ENCODE data around the gene RIT2.

RIT2 gene

DNA sequence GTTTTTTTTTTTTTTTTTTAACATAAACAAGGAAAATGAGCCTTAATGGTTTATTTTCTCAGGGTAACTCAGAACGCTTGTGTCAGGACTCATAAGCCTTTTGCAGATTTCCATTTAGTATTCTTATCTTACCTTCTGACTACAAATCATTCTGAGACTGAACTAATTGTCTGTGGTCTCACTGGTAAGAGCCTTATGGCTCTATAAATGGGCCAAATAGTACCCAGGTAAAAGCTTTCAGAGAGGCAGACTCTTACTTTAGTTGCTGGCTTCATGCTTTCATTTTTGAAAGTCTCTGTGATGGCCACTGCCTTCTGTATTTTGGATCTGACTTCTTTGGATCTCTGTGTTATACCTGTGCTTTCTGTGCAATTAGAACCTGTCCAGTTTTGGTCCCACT lies 403.4 kb downstream of the RIT2 start:
- TF ChIP-seq EZH2phosphoT487 (IDR thresholded peaks at IDR 0.05; ENCODE audit: low read depth) = no peak
- TF ChIP-seq, protein P1, sequence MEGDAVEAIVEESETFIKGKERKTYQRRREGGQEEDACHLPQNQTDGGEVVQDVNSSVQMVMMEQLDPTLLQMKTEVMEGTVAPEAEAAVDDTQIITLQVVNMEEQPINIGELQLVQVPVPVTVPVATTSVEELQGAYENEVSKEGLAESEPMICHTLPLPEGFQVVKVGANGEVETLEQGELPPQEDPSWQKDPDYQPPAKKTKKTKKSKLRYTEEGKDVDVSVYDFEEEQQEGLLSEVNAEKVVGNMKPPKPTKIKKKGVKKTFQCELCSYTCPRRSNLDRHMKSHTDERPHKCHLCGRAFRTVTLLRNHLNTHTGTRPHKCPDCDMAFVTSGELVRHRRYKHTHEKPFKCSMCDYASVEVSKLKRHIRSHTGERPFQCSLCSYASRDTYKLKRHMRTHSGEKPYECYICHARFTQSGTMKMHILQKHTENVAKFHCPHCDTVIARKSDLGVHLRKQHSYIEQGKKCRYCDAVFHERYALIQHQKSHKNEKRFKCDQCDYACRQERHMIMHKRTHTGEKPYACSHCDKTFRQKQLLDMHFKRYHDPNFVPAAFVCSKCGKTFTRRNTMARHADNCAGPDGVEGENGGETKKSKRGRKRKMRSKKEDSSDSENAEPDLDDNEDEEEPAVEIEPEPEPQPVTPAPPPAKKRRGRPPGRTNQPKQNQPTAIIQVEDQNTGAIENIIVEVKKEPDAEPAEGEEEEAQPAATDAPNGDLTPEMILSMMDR (IDR thresholded peaks at IDR 0.05; ENCODE audit: low read depth, low read length) = no peak
- Histone ChIP-seq H3K4me2 (ENCODE audit: low read length) (no peak overlapping the region), H3K4me1 (ENCODE audit: low read length) (no peaks in the 10 kb centered on the region), H3K79me2 (ENCODE audit: low read length) (no peaks in the 10 kb centered on the region), H3K9me3 (ENCODE audit: insufficient read depth, low read length) (no peaks in the 10 kb centered on the region), H2AFZ (ENCODE audit: low read depth, low read length) (no peak overlapping the region), H3K36me3 (replicated peaks; ENCODE audit: low read depth, low read length) (no peaks in the 10 kb centered on the region), H3K4me3 (ENCODE audit: low read length) (no peak overlapping the region), H3K27ac (ENCODE audit: low read length) (no peak overlapping the region), H3K9ac (ENCODE audit: low read length) (no peak overlapping the region), H3K27me3 (ENCODE audit: low read depth, low read length) (no peaks in the 10 kb centered on the region), H4K20me1 (ENCODE audit: insufficient read depth, low read length) (no peaks in the 10 kb centered on the region)

DNA sequence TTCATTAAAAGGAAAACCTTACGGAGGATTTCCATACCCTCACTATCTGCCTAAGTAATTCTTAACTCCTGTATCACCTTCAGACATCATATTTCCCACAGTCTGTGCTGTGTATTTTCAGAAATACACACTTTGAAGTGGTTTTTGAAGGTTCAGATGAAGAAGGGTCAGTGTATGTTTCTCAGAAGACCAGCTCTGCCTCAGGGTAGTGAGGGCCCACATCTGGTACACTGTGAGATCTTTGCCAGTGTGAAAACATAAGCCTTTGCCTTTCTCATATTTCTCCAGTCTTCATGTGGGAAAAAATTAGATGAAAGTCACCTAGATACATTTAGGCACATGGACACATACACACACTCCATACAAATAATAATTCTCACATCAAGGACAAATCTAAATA lies 408.4 kb downstream of the RIT2 start:
- Histone ChIP-seq H3K9me3 (ENCODE audit: insufficient read depth, low read length) (no peaks in the 10 kb centered on the region), H3K27ac (ENCODE audit: low read length) (no peak overlapping the region), H3K36me3 (replicated peaks; ENCODE audit: low read depth, low read length) (no peaks in the 10 kb centered on the region), H3K4me2 (ENCODE audit: low read length) (no peak overlapping the region), H4K20me1 (ENCODE audit: insufficient read depth, low read length) (no peaks in the 10 kb centered on the region), H3K27me3 (ENCODE audit: low read depth, low read length) (no peaks in the 10 kb centered on the region), H3K79me2 (ENCODE audit: low read length) (no peaks in the 10 kb centered on the region), H2AFZ (ENCODE audit: low read depth, low read length) (no peak overlapping the region), H3K4me3 (ENCODE audit: low read length) (no peak overlapping the region), H3K4me1 (ENCODE audit: low read length) (no peaks in the 10 kb centered on the region), H3K9ac (ENCODE audit: low read length) (no peak overlapping the region)
- TF ChIP-seq EZH2phosphoT487 (IDR thresholded peaks at IDR 0.05; ENCODE audit: low read depth) = no peak
- TF ChIP-seq, protein P1 (IDR thresholded peaks at IDR 0.05; ENCODE audit: low read depth, low read length) = no peak

DNA sequence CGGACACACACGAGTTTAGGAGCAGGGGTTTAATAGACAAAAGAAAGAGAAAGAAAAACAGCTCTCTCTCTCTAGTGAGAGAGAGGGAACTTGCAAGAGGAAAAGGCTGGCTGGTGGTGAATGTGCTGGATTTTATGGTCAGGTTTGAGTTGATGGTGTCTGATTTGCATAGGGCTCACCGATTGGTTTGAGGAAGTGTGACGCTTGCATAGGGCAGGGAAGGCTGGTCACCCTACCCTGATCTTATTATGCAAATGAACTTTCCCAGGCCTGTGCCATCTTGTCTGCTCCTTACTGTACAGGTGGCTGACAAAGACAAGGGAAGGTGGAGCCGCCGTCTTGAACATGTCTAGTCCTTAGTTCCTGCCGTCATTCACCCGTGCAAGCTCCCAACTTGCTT lies 408.9 kb downstream of the RIT2 start:
- TF ChIP-seq, protein P1 (IDR thresholded peaks at IDR 0.05; ENCODE audit: low read depth, low read length) = no peak
- no peak for TF ChIP-seq EZH2phosphoT487 (IDR thresholded peaks at IDR 0.05; ENCODE audit: low read depth)
- Histone ChIP-seq H3K27ac (ENCODE audit: low read length) (no peak overlapping the region), H3K9me3 (ENCODE audit: insufficient read depth, low read length) (no peaks in the 10 kb centered on the region), H3K27me3 (ENCODE audit: low read depth, low read length) (no peaks in the 10 kb centered on the region), H3K4me2 (ENCODE audit: low read length) (no peak overlapping the region), H3K36me3 (replicated peaks; ENCODE audit: low read depth, low read length) (no peaks in the 10 kb centered on the region), H2AFZ (ENCODE audit: low read depth, low read length) (peak overlapping the region; percentile 66), H4K20me1 (ENCODE audit: insufficient read depth, low read length) (no peaks in the 10 kb centered on the region), H3K79me2 (ENCODE audit: low read length) (no peaks in the 10 kb centered on the region), H3K9ac (ENCODE audit: low read length) (no peak overlapping the region), H3K4me1 (ENCODE audit: low read length) (no peaks in the 10 kb centered on the region), H3K4me3 (ENCODE audit: low read length) (no peak overlapping the region)

DNA sequence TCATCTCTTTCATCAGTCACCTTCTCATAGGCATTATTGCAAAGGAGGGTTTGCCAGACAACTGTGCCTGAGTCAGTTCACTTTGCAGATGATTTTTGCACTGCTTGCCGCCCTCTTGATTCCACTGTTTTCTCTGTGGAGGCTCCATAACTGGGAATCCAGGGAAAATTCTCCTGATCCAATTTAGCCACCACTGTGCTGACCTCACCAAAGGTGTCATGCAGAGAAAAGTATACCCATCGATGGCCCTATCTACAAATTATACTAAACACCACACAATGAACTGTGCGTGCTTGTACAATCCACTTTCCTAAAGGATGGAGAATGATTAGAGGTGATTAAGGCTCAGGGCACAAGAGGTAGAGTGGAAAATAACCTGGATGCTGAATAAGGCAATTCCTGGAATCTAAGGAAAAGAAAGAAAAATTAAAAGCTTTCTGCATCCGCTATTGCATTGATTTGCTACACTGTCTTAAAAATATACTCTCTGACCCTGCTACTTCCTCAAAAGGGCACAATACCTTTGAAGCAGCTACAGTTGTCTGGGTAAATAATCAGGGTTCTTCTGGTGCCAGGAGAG lies 409.4 kb downstream of the RIT2 start:
- Histone ChIP-seq H3K4me3 (ENCODE audit: low read length) (no peak overlapping the region), H3K36me3 (replicated peaks; ENCODE audit: low read depth, low read length) (no peaks in the 10 kb centered on the region), H3K4me2 (ENCODE audit: low read length) (no peak overlapping the region), H3K79me2 (ENCODE audit: low read length) (no peaks in the 10 kb centered on the region), H3K27me3 (ENCODE audit: low read depth, low read length) (no peaks in the 10 kb centered on the region), H3K4me1 (ENCODE audit: low read length) (no peaks in the 10 kb centered on the region), H4K20me1 (ENCODE audit: insufficient read depth, low read length) (no peaks in the 10 kb centered on the region), H3K27ac (ENCODE audit: low read length) (no peak overlapping the region), H2AFZ (ENCODE audit: low read depth, low read length) (peak overlapping the region; percentile 66), H3K9ac (ENCODE audit: low read length) (no peak overlapping the region), H3K9me3 (ENCODE audit: insufficient read depth, low read length) (no peaks in the 10 kb centered on the region)
- TF ChIP-seq EZH2phosphoT487 (IDR thresholded peaks at IDR 0.05; ENCODE audit: low read depth) = no peak
- TF ChIP-seq, protein P1 (IDR thresholded peaks at IDR 0.05; ENCODE audit: low read depth, low read length) = no peak

Measured in OCI-LY3 (cell line).